Lung (tissue), 12 donors: Measurements from ENCODE around the gene MOSPD3. TPM values are rescaled to one million over a fixed set of nuclear protein-coding genes. Genes with fewer than 3 reads are reported as not detected.

ENCODE experiments used
- ATAC-seq: fragments of 200-7000 bp; cut with Tn5 transposase; one replicate; pipeline ENCODE4 v1.9.1; 2020; ENCODE audit warnings: moderate number of reproducible peaks; ENCODE audit not compliant: insufficient read depth, low FRiP score
- DNase-seq, 3 donors: peaks; one replicate each; pipeline ENCODE4 v3.0.0-alpha.2; 2013 to 2017
- H3K27ac ChIP-seq, 2 donors: one replicate each; pipeline ENCODE4 v1.5.1; 2013; ENCODE audit warnings: mild to moderate bottlenecking in 2 of 2, moderate library complexity in 2 of 2, control low read depth in 1 of 2, inconsistent platforms in 1 of 2, low read depth in 1 of 2, low read length in 1 of 2
- H3K27me3 ChIP-seq, 3 donors: one replicate each; pipeline ENCODE4 v1.5.1; 2013; ENCODE audit warnings: low read length in 2 of 3; ENCODE audit not compliant: control insufficient read depth in 3 of 3, insufficient read depth in 3 of 3
- H3K36me3 ChIP-seq, 4 donors: one replicate each; pipeline ENCODE4 v1.5.1; 2013; ENCODE audit warnings: low read length in 4 of 4, mild to moderate bottlenecking in 1 of 4, moderate library complexity in 1 of 4; ENCODE audit not compliant: control insufficient read depth in 4 of 4, insufficient read depth in 4 of 4
- H3K4me1 ChIP-seq, 5 donors: one replicate each; pipeline ENCODE4 v1.5.1; 2013; ENCODE audit warnings: low read length in 5 of 5, mild to moderate bottlenecking in 2 of 5, moderate library complexity in 1 of 5; ENCODE audit not compliant: control insufficient read depth in 5 of 5, insufficient read depth in 5 of 5
- H3K4me3 ChIP-seq: one replicate; pipeline ENCODE4 v1.5.1; 2013; ENCODE audit warnings: mild to moderate bottlenecking, control low read depth, moderate library complexity
- H3K9ac ChIP-seq, 2 donors: one replicate each; pipeline ENCODE4 v1.5.1; 2013; ENCODE audit warnings: low read length in 2 of 2, control low read depth in 1 of 2; ENCODE audit not compliant: insufficient read depth in 1 of 2
- H3K9me3 ChIP-seq, 4 donors: one replicate each; pipeline ENCODE4 v1.5.1; 2013; ENCODE audit warnings: low read length in 3 of 4, mild to moderate bottlenecking in 1 of 4, moderate library complexity in 1 of 4; ENCODE audit not compliant: control insufficient read depth in 4 of 4, insufficient read depth in 3 of 4
- CTCF ChIP-seq: IDR thresholded peaks from 2 replicates; pipeline ENCODE4 v1.5.1; 2012; ENCODE audit warnings: mild to moderate bottlenecking; ENCODE audit errors: control extremely low read depth, extremely low read depth
- WGBS, 2 donors: extraction: QIAGEN DNeasy Blood & Tissue Kit; methylation state at CpG; one replicate each; pipeline ENCODE4 v1.1.7; 2013; 5-methylcytosine and 5-hydroxymethylcytosine counted together
- polyA plus RNA-seq, 2 donors: library from polyadenylated mRNA; stranded (reverse); fragments of 200-250 nt; gene quantifications; one replicate each; pipeline ENCODE4 v1.2.1, GENCODE V29; 2013
- total RNA-seq, 2 donors: library from RNA; depleted of rRNA in 1 of 2; stranded (reverse); fragments of >200 nt in 1 of 2; gene quantifications; one replicate each; pipeline ENCODE4 v1.2.1, GENCODE V29; 2014 to 2021
- donor health status: control.
- donor health status: control.
- donor health status: Bipolar disorder and iron deficiency.
- donor health status: healthy.
- donor health status: DM: yes; HTN: yes; CAD: no.

Gene MOSPD3
- total and polyA plus RNA-seq, 4 donors: 13.2 to 26.9 (median 17.1) TPM

GRCh38 chr7:100583132-100584053, 28.9 kb upstream of the MOSPD3 start:
- H3K9me3 ChIP-seq: peaks cover 0 to 2% (median 0%) of the 10 kb centered on the region in 4 donors
- H3K36me3 ChIP-seq: peaks cover 3 to 35% (median 29%) of the 10 kb centered on the region in 4 donors
- DNase-seq: peak; percentile 42 to 61 (median 50)
- TF ChIP-seq CTCF: no peak
- H3K27me3 ChIP-seq: no peaks in the 10 kb centered on the region
- H3K4me3 ChIP-seq: peak overlapping the region; percentile 31
- H3K9ac ChIP-seq: peak overlapping the region; percentile 31 to 40
- peaks cover 0 to 36% (median 14%) of the 10 kb centered on the region in 5 donors for H3K4me1 ChIP-seq
- WGBS, 2 donors: 4 to 10% methylated on average over 23 of the region's 23 CpGs
- ATAC-seq: no peak
- peak overlapping the region in 1 of 2 donors; percentile 96 for H3K27ac ChIP-seq

GRCh38 chr7:100584054-100584682, 28.2 kb upstream of the MOSPD3 start:
- DNase-seq (peak; percentile 76 to 95 (median 94)), ATAC-seq (no peak)
- Histone ChIP-seq H3K9ac (peak overlapping the region; percentile 31 to 47), H3K27ac (peak overlapping the region in 1 of 2 donors; percentile 98), H3K9me3 (peaks cover 0 to 2% (median 0%) of the 10 kb centered on the region in 4 donors), H3K4me3 (peak overlapping the region; percentile 31), H3K27me3 (no peaks in the 10 kb centered on the region), H3K36me3 (peaks cover 3 to 27% (median 23%) of the 10 kb centered on the region in 4 donors), H3K4me1 (peaks cover 0 to 36% (median 14%) of the 10 kb centered on the region in 5 donors)
- 6 to 12% methylated on average over 15 of the region's 15 CpGs for WGBS, 2 donors
- TF ChIP-seq CTCF: no peak

GRCh38 chr7:100584683-100585510, 27.4 kb upstream of the MOSPD3 start:
- Histone ChIP-seq H3K27ac (peak overlapping the region; percentile 98), H3K9ac (peak overlapping the region; percentile 71 to 72), H3K36me3 (peaks cover 3 to 22% (median 19%) of the 10 kb centered on the region in 4 donors), H3K4me3 (peak overlapping the region; percentile 66), H3K4me1 (peaks cover 0 to 44% (median 14%) of the 10 kb centered on the region in 5 donors), H3K27me3 (no peaks in the 10 kb centered on the region), H3K9me3 (peaks cover 0 to 2% (median 0%) of the 10 kb centered on the region in 4 donors)
- ATAC-seq (no peak), DNase-seq (peak; percentile 75 to 88 (median 86))
- 2% methylated on average over 20 of the region's 20 CpGs for whole genome bisulfite sequencing, 2 donors
- TF ChIP-seq CTCF: no peak
